HG02970 (cell line): ENCODE results near the gene DPP6.

Source experiments
- ATAC-seq: cut with Tn5 transposase; IDR thresholded peaks from one replicate; pipeline ENCODE4 v1.9.1; 2021; ENCODE audit warnings: mild to moderate bottlenecking, moderate library complexity, moderate number of reproducible peaks; ENCODE audit not compliant: unreplicated experiment, low FRiP score

DPP6 gene

DNA sequence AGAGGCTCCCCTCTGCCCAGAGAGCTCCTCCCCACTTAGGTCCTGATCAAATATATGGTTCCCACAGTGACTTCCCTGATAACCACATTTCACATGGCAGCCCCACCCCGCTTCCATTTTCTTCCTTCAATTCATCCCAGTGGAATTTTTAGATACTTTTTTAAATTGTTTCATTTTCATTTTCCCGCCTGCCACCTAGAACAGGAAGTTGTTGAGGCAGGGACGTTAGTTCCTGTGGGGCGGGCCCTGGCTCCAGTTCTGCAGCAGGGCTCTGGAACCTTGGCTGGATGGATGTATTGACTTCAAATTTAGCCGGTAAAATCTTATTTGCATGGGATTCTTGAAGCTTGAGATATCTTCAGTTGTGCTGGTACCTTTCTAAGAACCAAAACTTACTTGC, 724.2 kb downstream of the DPP6 start:
- ATAC-seq, result no peak

DNA sequence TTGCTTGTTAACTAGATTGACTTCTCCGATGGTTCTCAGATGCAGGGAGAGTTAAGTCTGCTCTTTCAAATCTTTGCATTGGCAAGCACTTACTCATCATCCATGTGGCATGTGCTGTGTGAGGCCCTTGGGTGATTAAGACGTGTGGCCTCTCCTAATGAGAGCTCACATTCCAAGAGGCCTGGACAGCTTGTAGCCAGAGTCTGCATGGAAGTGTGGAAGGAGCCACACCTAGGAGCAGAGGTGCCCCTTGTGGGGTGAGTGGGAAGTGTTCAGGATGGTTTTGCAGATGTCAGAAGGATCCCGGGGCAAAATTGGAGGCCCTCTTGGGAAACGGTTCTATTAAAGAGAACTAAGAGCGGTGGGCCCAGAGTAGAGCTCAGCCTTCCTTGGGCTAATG, 724.8 kb downstream of the DPP6 start:
- ATAC-seq, result no peak

DNA sequence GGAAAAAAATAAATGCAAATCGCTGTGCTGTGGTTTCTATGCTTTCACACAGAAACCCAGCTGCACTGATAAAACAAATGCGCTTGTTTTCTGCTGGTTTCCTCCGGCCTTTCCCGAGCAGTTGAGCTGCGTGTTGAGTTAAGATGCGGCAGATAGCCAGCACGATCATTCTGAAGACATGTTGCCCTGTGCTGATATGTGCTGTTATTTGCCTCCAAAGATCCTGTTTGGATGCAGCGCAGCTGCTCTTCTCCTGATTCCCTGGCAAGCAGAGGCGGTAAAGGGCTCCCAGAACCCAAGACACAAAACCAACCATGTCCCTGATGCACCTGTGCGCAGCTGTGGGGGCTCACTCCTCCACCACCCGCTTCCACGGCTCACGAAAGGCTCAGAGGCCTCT, 725.3 kb downstream of the DPP6 start:
- no peak for ATAC-seq

DNA sequence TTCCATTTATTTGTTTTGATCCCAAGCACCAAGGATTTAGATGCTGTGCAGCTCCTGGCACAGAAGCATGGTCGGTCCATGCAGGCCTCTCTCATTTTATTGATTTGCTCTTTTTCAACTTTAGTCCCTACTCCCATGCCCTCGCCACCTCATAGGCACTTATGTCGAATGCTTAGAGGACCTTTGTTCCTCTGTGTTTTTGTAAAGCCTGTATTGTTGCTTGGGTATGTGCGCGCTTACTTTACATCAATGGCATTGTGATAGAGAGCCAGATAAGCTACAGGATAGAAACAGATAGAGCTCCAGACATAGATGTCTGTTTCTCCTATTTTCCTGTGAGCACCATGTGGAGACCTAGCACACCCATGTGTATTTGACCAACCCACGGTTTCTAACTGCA, 725.7 kb downstream of the DPP6 start:
- ATAC-seq, result no peak

DNA sequence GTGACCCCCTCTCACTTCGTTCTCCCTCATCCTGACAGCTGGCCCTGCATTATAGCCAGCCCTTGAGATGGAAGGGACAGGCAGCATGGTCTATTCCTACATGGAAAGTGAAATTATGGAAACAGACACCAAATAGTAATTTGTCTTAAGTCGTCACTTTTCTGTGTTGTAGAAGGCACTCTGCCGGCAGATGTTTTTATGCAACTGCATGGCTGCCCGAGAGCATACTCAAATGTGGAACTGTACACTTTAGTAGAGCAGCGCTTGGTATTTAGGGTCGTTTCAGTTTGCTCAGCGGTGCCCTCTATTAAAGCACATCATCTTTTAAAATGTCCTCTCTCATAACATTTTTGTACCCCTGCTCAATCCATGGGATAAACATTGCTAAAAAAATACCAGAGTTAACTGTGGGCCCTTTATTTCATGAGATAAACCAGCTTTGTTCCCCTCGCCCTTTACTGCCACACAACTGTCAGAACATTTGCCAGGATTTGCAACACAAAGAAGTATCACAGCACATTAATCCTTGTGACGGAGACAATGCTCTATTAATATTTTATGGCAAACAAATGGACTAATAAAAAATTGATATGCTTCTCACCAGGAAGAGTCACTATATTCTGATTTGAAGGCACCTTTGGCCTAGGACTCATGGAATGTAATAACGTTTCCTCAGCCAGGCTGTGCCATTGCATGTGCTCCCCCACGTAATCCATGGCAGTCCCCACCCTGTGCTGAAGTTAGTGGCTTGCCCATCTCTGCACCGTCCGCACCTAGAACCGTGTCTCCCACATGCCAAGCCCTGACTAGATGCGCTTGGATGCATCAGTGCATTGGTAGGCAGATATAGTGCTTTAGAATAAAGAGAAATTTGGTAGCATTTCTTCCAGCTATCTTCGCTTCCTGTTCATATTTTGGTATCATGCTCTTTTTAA, 729.4 kb downstream of the DPP6 start:
- no peak for ATAC-seq

DNA sequence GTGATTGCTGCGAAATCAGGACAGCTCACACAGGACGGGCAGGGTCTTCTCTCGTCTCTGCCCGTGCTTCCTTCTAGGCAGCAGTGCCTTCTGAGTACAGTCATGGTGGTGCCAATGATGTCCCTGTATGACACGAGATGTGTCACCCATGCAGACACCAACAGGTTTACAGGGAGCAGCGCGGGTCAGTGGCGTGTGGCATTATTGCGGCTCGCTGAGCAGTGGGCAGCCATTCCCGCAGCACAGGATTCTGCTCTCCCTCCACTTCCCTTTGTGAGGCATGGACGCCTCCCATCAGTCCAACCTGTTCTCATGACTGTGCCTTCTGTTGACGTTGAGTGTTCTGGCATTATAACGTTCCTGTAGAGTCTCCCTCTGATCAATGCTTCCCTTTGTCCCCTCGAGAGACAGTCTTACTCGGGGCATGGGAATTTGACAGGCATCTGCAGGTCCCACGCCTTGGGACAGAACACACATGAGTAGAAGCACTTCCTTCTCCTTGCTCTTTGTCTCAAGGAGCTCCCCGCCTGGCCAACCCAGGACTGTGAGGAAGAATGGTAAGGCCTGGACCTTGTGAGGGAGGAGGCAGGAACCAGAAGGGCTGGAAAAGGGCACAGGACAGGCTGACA, 731.2 kb downstream of the DPP6 start:
- ATAC-seq, result no peak

DNA sequence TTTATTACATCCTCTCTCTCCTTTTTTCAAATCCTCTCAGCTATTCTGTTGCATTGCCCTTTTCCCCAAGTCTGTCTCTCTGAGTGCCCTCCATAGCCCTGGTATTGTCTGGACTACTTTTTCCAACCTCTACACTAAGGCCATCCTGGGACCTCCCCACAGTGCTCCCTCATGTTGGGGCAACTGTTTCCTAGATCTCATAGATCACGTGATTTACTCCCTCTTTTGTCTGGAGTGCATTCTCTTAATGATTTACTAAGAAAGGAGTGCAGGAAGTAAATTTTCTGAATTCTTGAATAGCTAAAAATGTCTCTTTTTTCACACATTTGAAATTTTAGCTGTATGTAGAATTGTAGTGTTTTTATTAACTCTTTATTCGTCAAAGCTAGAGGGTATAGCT, 733.7 kb downstream of the DPP6 start:
- no peak for ATAC-seq

DNA sequence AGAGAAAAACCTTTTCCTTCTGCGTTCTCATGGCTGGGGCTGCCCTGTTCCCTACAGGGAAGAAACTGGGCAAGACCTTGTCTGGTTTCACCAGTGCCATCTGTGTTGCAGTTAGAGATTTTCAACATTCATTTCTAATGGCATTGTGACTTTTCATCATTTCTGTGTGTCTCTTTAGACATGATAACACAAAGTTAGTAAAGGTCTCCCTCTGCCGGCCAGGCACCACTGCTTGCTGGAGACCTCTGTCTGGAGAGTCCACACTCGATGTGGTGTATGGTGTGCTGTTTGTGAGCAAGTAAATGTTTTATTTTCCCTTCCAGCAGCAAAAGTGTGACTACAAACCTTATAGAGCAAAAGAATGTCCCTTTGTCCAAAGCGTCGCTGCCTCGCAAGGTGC, 737.2 kb downstream of the DPP6 start:
- no peak for ATAC-seq

DNA sequence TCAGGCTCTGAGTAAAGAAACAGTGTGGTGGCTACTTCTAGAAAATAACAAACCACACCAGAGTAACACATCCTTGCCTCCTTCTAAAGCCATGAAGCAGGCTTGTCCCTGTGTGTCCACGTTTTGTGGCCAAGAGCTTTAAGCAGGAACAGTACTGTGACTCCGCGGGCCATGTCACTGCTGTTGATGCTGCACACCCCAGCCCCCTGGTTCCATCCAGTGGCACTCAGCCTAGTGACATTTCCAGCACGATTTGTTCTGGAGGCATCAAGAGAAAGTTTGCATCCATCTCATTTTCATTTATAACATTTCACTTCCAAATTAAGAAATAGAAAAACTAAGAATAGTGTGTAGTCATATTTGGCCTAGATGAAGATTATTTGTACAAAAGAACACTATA, 739.4 kb downstream of the DPP6 start:
- ATAC-seq, result no peak

DNA sequence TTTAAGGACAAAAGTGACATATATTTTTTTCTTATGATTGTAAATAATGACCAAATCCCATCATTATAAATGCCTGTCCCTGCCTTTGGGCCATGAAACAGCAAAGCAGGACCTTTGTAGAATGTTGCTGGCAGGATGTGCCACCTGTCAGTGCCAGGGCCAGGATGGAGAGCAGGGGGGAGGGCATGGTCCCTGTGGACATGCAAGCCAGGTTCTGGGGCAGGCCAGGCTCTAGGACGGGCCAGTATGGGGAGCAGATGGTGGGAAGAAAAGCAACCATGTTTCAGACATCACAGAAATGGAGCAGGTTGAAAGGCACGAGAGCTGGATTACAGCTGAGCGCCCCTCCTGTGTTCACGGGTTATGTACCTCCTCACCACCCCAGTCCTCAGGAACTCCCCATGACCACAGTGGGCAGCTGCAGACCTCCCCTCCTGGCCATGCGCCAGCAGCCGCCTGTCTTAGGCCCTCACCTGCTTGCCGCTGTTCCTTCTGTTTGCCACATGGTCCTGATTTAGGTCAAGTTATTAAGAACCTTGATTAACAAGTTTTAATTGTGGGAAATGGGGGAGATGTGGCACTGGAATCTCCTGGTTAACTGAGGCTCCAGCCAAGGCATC, 740.3 kb downstream of the DPP6 start:
- ATAC-seq, result no peak

DNA sequence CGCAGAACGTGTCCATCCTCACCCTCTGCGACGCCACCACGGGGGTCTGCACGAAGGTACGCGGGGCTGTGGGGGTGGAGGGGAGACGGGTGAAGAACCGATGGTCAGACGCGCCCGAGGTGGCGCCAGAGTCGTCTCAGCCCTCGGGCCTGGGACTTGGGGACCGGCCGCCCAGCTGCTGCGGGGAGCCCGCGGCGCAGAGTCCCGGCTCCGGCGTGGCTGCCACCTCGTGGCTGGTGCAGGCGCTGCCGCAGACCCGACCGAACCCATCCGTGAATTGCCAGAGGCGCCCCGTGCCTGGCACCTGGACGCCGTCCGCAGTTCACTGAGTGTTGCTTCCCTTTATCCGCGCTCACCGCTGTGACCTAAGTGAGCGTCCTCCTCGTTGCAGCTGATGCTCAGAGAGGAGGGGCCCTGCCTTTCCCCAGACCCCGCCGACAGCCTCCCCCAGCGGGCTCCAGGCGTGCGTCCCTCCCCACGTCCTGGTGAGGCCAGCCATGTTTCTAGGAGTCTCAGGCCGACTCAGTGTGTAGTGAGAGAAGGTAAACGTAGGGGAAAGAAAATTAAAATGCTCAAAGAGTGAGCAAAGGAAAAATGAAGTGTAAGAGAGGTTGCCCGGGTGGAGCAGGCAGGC, 742.1 kb downstream of the DPP6 start:
- ATAC-seq, result no peak

DNA sequence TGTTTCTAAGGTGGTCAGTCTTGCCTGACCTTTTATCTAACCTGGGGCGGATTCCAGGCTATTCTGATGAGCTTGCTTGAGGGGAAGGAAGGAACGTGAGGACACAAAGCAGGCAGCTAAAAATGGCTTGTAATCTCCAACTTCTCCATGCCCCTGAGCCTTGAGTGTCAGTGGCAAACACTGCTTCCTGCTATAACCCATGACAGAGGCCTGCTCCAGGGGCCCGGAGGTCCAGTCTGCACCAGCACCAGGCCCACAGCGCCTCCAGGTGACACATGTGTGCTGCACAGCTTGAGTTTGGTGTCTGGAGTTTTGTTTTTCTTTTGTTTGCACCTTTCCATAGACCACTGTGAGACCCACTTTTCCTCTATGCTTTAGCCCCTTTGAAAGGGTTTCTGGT, 742.8 kb downstream of the DPP6 start:
- no peak for ATAC-seq

DNA sequence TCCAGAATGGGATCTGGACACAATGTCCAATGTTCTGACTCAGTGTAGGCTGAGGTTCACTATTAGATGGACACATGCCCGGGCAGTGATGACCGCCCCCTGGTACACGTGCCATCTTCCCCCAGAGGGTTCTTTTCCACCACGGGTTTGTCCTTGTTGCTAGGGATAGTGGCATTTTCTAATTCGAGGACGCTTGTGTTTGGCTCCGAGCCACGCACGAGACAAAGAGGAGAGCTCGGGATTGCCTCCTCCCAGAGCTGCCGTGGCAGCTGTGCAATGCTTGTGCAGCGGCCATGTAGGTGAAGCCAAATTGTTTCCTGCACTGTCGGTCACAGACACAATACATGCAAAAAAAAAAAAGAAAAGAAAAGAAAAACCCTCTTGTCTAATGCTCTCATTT, 743.2 kb downstream of the DPP6 start:
- ATAC-seq, result no peak

DNA sequence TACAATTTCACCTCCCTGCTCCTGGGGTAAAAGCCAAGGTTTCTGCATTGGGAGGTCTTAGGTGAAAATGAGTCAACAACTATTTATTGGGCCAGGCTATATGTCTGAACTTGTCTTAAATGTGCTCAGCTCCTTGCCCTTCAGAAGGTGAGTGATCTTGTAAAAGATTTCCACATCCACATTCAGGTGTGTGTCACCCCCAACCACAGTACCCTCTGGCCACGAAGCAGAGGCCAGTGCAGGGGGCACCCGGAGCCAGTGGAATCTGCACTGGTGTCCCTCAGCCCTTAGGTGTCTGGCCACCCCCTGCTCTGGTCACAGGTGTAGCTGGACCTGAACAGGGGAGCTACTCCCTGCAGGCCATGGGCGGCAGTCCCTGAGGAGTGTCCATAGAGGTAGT, 752.3 kb downstream of the DPP6 start:
- no peak for ATAC-seq

DNA sequence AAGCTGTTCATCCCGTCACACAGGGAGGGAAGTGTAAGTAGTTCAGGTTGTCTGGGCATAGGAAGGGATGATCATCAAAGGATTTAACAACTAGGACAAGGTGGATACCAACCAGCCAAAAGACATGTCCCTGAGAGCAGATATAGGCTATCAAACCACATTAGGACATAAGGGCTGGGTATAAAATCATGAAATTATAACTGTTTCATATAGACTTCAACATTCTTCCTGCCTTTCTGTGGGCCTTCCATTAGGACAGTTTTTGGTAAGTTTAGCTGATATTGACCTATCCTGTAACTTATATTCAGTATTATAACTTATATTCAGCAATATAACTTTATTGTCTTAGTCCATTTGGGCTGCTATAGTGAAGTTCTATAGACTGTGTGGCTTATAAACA, 759.8 kb downstream of the DPP6 start:
- ATAC-seq, result no peak

DNA sequence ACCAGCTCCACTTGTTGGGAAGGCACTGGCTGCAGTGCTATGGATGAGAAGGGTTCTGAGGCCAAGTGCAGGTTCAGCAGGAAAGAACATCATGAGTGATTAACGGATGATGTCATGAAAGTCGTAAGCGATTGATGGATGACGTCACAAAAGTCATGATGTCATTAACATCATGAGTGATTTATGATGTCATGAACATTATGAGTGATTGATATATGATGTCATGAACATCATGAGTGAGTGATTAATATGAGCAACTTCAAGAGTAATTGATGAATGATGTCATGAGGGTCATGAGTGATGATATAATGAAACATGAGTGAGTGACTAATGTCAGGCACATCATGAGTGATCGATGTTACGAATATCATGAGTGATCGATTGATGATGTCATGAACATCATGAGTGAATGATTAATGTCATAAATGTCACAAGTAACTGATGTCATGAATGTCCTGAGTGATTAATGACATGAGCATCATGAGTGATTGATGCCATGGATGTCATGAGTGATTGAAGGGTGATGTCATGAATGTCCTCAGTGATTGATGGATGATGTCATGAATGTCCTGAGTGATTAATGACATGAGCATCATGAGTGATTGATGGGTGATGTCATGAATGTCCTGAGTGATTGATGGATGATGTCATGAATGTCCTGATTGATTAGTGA, 765.2 kb downstream of the DPP6 start:
- no peak for ATAC-seq

DNA sequence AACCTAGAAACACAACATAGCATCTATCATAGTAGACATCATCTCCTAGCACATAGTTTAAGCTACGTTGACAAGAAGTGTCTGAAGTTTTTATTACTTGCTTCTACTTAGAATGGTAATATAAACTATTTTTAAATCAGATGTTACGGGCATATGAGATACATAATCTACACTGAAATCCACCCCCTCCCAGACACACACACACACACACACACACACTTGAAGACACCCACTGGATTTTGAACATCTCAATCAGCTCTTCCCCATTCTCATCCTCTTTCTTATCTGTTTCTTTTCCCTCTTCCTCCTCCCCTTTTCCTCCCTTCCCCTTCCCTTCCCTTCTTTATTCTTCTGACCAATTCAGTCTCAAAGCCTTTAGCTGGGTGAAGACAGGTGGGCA, 774.8 kb downstream of the DPP6 start:
- ATAC-seq, result no peak

DNA sequence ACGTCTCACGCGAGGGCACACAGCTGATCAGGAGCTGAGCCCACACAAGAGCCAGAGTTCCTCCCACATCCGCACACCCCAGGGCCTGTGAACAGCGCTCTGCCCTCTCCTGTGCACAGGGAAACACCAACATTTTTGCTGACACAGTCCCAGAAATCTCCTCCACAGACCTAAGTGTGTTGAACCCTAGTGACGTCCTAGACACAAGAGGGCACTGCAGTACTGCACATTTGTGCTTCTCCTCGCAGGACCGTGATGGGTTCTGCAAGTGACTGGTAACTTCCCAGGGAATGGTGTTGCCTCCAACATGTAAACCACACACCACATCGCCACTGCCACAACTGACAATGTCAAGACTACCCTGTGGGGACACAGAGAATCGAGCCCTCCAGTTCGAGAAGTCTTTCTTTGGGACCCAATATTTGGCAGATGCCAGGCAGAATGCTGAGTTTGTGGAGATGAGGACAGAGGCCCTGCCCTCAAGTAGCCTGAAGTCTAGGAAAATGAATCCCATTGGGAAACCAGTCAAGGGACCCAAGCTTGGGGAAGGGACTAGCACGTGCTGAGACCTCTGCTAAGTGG, 780.5 kb downstream of the DPP6 start:
- ATAC-seq, result no peak

DNA sequence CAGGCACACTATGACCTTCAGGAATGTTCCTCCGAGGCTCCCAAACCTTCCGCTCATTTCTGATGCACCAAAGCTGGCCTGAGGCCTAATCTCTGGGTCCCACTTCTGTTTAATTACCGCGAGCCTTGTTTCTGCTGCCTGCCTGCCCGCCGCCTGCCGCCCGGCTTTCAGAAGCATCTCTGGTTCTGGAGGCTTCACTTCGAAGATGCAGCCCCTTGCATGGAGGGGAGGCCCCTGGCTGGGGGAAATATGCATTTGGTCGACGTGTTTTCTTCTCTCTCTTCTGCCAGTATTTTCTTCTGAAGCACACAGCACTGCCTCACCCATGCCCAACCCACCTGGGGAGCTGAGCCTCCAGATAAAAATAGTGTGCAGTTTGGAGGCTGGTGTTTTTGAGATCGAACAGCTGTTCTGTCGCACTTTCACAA, 783.8 kb downstream of the DPP6 start:
- ATAC-seq, result no peak

DNA sequence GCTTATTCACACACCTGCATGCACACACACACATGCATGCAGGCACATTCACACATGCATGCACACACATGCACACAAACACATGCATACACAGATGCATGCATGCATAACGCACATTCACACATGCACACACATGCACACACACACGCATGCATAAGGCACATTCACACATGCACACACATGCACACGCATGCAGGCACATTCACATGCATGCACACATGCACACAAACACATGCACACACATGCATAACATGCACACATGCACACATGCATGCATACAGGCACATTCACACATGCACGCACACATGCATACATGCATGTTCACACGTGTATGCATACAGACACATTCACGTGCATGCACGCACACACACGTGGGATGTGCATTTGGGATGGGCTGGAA, 784.9 kb downstream of the DPP6 start:
- no peak for ATAC-seq
